Measurements from ENCODE around the gene SPN.
"Not testable (repeated sequence)": the region's sequence is repeated elsewhere in the genome, so short reads cannot be mapped to it uniquely, and the experiment has no call there.

DNA sequence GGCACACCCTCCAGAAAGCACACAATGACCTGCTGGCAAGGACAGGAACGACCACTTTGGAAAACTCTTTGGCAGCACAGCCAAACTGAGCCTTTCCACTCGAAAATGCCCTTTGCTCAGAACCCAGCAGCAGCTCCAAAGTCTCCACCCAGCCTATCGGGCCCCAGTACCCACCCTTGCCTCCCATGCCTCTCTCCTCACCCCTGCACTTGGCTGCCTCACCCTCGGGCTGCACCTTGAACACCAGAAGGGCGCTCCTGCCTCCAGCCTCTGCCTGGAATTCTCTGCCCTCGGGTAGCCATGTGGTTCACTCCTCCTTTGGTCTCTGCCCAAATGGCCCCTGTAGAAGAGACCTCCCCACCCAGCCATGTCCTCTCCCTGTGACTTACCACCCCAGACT lies 46.9 kb upstream of the SPN start:
- TF ChIP-seq, protein P1, sequence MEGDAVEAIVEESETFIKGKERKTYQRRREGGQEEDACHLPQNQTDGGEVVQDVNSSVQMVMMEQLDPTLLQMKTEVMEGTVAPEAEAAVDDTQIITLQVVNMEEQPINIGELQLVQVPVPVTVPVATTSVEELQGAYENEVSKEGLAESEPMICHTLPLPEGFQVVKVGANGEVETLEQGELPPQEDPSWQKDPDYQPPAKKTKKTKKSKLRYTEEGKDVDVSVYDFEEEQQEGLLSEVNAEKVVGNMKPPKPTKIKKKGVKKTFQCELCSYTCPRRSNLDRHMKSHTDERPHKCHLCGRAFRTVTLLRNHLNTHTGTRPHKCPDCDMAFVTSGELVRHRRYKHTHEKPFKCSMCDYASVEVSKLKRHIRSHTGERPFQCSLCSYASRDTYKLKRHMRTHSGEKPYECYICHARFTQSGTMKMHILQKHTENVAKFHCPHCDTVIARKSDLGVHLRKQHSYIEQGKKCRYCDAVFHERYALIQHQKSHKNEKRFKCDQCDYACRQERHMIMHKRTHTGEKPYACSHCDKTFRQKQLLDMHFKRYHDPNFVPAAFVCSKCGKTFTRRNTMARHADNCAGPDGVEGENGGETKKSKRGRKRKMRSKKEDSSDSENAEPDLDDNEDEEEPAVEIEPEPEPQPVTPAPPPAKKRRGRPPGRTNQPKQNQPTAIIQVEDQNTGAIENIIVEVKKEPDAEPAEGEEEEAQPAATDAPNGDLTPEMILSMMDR (IDR thresholded peaks at IDR 0.05) = not testable (repeated sequence)
- TF ChIP-seq POLR2A (IDR thresholded peaks at IDR 0.05) = not testable (repeated sequence)

Measured in vagina (tissue), 2 donors.